MM.1S (cell line): Measurements from ENCODE around the gene HACE1.
A peak's percentile ranks its signal among the peaks of the same experiment; 100 is the strongest.

Experiments
- DNase-seq: peaks from one replicate; pipeline ENCODE4 v3.0.0-alpha.2; 2015
- H2AFZ ChIP-seq: fragments of 300-600 bp; sonication (generic); 2 replicates; pipeline ENCODE4 v1.6.0; 2016; ENCODE audit warnings: antibody characterized with exemption, low read length
- H3F3A ChIP-seq: fragments of 300-600 bp; sonication (generic); 2 replicates; pipeline ENCODE4 v1.6.1; 2016; ENCODE audit warnings: mild to moderate bottlenecking, antibody characterized with exemption, low read length, moderate library complexity, mixed read lengths; ENCODE audit not compliant: insufficient read depth
- H3K27ac ChIP-seq: fragments of 300-600 bp; sonication (generic); 2 replicates; pipeline ENCODE4 v1.5.1; 2016; ENCODE audit warnings: mild to moderate bottlenecking, low read length
- H3K27me3 ChIP-seq: fragments of 300-600 bp; sonication (generic); replicated peaks from 2 replicates; pipeline ENCODE4 v1.6.0; 2016; ENCODE audit warnings: low read length; ENCODE audit not compliant: insufficient read depth
- H3K36me3 ChIP-seq: fragments of 300-600 bp; sonication (generic); replicated peaks from 2 replicates; pipeline ENCODE4 v1.6.1; 2016; ENCODE audit warnings: mild to moderate bottlenecking, low read length, mixed read lengths; ENCODE audit not compliant: insufficient read depth
- H3K4me1 ChIP-seq: fragments of 300-600 bp; sonication (generic); 2 replicates; pipeline ENCODE4 v1.6.1; 2016; ENCODE audit warnings: low read length, mixed read lengths
- H3K4me2 ChIP-seq: fragments of 300-600 bp; sonication (generic); 2 replicates; pipeline ENCODE4 v1.6.0; 2016; ENCODE audit warnings: low read depth, low read length
- H3K4me3 ChIP-seq: fragments of 300-600 bp; sonication (generic); 2 replicates; pipeline ENCODE4 v1.5.1; 2016; ENCODE audit warnings: low read length, mixed read lengths
- H3K79me2 ChIP-seq: fragments of 300-600 bp; sonication (generic); 2 replicates; pipeline ENCODE4 v1.6.1; 2016; ENCODE audit warnings: mixed run types, low read length, mixed read lengths
- H3K9ac ChIP-seq: fragments of 300-600 bp; sonication (generic); 2 replicates; pipeline ENCODE4 v1.6.1; 2016; ENCODE audit warnings: low read length, mixed read lengths
- H3K9me2 ChIP-seq: fragments of 300-600 bp; sonication (generic); replicated peaks from 2 replicates; pipeline ENCODE4 v1.6.1; 2016; ENCODE audit warnings: mild to moderate bottlenecking, low read length, mixed read lengths; ENCODE audit not compliant: insufficient read depth
- H3K9me3 ChIP-seq: fragments of 300-600 bp; sonication (generic); replicated peaks from 2 replicates; pipeline ENCODE4 v1.6.1; 2016; ENCODE audit warnings: mild to moderate bottlenecking, low read length, mixed read lengths; ENCODE audit not compliant: insufficient read depth
- H4K20me1 ChIP-seq: fragments of 300-600 bp; sonication (generic); 2 replicates; pipeline ENCODE4 v1.6.1; 2016; ENCODE audit warnings: mild to moderate bottlenecking, low read length, moderate library complexity, mixed read lengths; ENCODE audit not compliant: insufficient read depth
- EZH2 ChIP-seq: fragments of 300-600 bp; sonication (generic); optimal IDR thresholded peaks from 2 replicates; pipeline ENCODE3; 2017; ENCODE audit warnings: low read depth, mild to moderate bottlenecking, antibody characterized with exemption, low read length, mixed read lengths
- EZH2phosphoT487 ChIP-seq: fragments of 300-600 bp; sonication (generic); IDR thresholded peaks from 2 replicates; pipeline ENCODE4 v1.6.1; 2018; ENCODE audit warnings: antibody characterized with exemption, low read length
- TF ChIP-seq, protein P1 (sequence below): fragments of 300-600 bp; sonication (generic); IDR thresholded peaks from 2 replicates; pipeline ENCODE4 v1.5.1; 2016; ENCODE audit warnings: antibody characterized with exemption, low read length, mixed read lengths

Gene HACE1

DNA sequence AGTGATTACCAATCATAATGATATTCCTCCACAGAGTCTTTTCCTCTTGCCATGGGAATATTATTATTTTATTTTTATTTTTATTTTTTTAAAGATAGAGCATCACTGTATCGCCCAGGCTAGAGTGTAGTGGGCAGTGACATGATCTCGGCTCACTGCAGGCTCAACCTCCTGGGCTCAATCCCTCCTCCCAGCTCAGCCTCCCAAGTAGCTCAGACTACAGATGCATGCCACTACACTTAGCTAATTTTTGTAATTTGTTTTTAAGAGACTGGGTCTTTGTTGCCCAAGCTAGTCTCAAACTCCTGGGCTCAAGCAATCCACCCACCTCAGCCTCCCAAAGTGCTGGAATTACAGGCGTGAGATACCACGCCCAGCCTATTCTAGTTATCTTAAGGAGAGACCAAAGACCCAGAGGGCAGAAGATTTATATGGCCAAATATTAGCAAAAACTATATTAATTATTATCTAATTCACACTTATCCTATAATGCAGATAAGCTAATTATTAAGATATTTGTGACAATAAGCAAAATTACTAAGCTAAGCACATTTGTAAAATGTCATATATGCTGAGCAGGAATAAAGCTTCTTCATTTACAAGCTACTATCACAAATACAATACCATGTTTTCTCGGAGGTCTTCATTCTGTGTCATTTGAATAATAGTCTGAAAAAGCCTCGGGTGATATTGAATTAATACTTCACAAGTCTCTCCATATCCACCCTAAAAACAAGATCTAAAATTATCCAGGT is 63.5 kb downstream of the HACE1 start:
- no peaks in the 10 kb centered on the region for H3K4me1 ChIP-seq
- H2AFZ ChIP-seq = no peak overlapping the region
- no peaks in the 10 kb centered on the region for H3K36me3 ChIP-seq
- H3F3A ChIP-seq = no peaks in the 10 kb centered on the region
- H3K27ac ChIP-seq = no peak overlapping the region
- no peak for DNase-seq
- no peaks in the 10 kb centered on the region for H3K9me3 ChIP-seq
- TF ChIP-seq, protein P1, sequence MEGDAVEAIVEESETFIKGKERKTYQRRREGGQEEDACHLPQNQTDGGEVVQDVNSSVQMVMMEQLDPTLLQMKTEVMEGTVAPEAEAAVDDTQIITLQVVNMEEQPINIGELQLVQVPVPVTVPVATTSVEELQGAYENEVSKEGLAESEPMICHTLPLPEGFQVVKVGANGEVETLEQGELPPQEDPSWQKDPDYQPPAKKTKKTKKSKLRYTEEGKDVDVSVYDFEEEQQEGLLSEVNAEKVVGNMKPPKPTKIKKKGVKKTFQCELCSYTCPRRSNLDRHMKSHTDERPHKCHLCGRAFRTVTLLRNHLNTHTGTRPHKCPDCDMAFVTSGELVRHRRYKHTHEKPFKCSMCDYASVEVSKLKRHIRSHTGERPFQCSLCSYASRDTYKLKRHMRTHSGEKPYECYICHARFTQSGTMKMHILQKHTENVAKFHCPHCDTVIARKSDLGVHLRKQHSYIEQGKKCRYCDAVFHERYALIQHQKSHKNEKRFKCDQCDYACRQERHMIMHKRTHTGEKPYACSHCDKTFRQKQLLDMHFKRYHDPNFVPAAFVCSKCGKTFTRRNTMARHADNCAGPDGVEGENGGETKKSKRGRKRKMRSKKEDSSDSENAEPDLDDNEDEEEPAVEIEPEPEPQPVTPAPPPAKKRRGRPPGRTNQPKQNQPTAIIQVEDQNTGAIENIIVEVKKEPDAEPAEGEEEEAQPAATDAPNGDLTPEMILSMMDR = no peak
- TF ChIP-seq EZH2phosphoT487 (no peak), EZH2 (no peak)
- no peak overlapping the region for H3K9ac ChIP-seq
- no peaks in the 10 kb centered on the region for H3K9me2 ChIP-seq
- H4K20me1 ChIP-seq = no peaks in the 10 kb centered on the region
- H3K79me2 ChIP-seq = no peaks in the 10 kb centered on the region
- H3K27me3 ChIP-seq = no peaks in the 10 kb centered on the region
- no peak overlapping the region for H3K4me3 ChIP-seq
- no peak overlapping the region for H3K4me2 ChIP-seq

DNA sequence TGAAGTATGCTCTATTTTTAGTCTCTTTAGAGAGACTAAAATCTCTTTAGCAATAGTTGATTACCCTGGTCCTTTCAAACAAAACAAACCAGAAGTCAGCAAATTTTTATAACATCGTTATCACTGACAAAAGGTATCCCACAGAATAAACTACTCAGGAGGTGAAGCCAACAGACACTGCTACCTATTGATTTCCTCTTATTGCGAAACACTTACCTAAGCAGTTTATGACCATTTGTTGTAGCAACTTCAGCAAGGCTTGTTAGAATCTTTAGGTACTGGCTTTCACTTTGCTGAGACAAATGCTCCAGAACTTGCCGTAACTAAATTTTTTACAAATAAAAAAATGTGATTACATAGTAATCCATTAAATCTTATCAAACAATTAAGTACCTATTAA is 64.4 kb downstream of the HACE1 start:
- Histone ChIP-seq H2AFZ (no peak overlapping the region), H3K4me3 (no peak overlapping the region), H4K20me1 (no peaks in the 10 kb centered on the region), H3K4me2 (no peak overlapping the region), H3K4me1 (no peaks in the 10 kb centered on the region), H3K27ac (no peak overlapping the region), H3K9me2 (no peaks in the 10 kb centered on the region), H3K27me3 (no peaks in the 10 kb centered on the region), H3K9ac (no peak overlapping the region), H3K9me3 (no peaks in the 10 kb centered on the region), H3K79me2 (no peaks in the 10 kb centered on the region), H3F3A (no peaks in the 10 kb centered on the region), H3K36me3 (no peaks in the 10 kb centered on the region)
- no peak for DNase-seq
- TF ChIP-seq EZH2phosphoT487 (no peak), EZH2 (no peak)
- TF ChIP-seq, protein P1 = no peak

DNA sequence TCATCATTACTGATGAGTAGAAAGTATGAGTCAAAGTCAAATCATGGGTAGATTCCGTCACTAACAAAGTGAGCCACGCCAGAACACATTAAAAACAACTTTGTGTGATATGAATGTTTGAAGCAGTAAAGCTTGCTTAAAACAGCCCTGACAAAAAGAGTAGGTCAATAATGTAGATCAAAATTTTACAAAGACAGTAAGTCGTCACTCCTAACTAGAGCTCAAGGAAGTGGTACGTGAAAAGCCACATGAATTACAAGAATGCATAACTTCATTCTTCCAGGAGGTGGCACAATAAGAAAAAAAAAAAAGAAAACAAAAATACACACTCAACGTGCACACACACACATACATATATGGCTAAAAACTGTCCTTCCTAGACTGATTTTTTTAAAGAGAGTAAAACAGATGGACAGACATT is 69.9 kb downstream of the HACE1 start:
- no peak for TF ChIP-seq EZH2
- TF ChIP-seq, protein P1 = peak; percentile 52
- TF ChIP-seq EZH2phosphoT487 = no peak
- no peaks in the 10 kb centered on the region for H3K9me2 ChIP-seq
- H3F3A ChIP-seq = no peaks in the 10 kb centered on the region
- H3K9ac ChIP-seq = no peak overlapping the region
- H3K79me2 ChIP-seq = no peaks in the 10 kb centered on the region
- H3K27ac ChIP-seq = no peak overlapping the region
- H3K4me1 ChIP-seq = peaks cover 25% of the 10 kb centered on the region
- H2AFZ ChIP-seq = no peak overlapping the region
- DNase-seq = peak; percentile 43
- H3K4me3 ChIP-seq = no peak overlapping the region
- H3K36me3 ChIP-seq = no peaks in the 10 kb centered on the region
- H4K20me1 ChIP-seq = no peaks in the 10 kb centered on the region
- H3K4me2 ChIP-seq = 0 out of 2 replicates have a peak overlapping the region, but pooled peaks have one; percentile 17
- H3K9me3 ChIP-seq = no peaks in the 10 kb centered on the region
- no peaks in the 10 kb centered on the region for H3K27me3 ChIP-seq
